ENCODE results near the gene P2RY11.

The P2RY11 gene

DNA sequence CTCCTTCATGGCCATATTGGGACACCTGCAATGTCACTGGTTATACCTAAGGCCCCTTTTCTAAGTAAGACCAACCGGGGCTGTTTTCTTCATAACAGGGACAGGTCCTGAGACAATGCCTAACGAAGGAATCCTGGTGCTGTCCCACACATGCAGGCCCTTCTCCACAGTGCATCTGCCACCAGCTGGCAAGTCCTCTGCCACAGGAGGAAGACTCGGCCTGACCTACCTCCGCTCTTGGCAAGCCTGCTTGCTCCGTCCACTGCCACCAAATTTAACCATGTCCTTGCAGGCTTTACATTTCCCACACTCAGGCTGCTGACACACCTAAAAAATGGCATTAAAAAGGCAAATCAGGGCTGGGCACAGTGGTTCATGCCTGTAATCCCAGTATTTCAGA is 40.0 kb downstream of the P2RY11 start:
- no peak overlapping the region for H3K4me3 Mint-ChIP-seq
- H3K27me3 Mint-ChIP-seq, result no peaks in the 10 kb centered on the region
- H3K9me3 Mint-ChIP-seq, result no peaks in the 10 kb centered on the region
- peaks cover 38% of the 10 kb centered on the region for H3K36me3 Mint-ChIP-seq
- ATAC-seq (ENCODE audit: low read depth), result no peak
- no peaks in the 10 kb centered on the region for H3K4me1 Mint-ChIP-seq
- no peak for DNase-seq (ENCODE audit: low spot score in 2 of 2)
- no peak overlapping the region for H3K27ac Mint-ChIP-seq

DNA sequence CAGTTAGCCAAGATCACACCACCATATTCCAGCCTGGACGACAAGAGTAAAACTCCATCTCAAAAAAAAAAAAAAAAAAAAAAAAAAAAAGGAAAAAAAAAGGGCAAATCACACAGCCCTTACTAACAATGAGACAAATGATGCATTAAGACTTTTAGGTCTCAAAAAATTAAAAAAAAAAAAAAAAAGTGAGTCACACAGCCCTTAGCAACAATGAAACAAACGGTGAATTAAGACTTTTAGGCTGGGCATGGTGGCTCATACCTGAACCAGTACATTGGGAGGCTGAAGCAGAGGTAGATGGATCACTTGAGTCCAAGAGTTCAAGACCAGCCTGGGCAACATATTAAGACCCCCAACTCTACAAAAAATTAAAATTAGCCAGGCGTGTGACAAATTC is 40.6 kb downstream of the P2RY11 start:
- H3K9me3 Mint-ChIP-seq, result no peaks in the 10 kb centered on the region
- ATAC-seq (ENCODE audit: low read depth), result no peak
- H3K4me1 Mint-ChIP-seq, result no peaks in the 10 kb centered on the region
- no peak overlapping the region for H3K27ac Mint-ChIP-seq
- peaks cover 41% of the 10 kb centered on the region for H3K36me3 Mint-ChIP-seq
- H3K4me3 Mint-ChIP-seq, result no peak overlapping the region
- no peak for DNase-seq (ENCODE audit: low spot score in 2 of 2)
- H3K27me3 Mint-ChIP-seq, result no peaks in the 10 kb centered on the region

DNA sequence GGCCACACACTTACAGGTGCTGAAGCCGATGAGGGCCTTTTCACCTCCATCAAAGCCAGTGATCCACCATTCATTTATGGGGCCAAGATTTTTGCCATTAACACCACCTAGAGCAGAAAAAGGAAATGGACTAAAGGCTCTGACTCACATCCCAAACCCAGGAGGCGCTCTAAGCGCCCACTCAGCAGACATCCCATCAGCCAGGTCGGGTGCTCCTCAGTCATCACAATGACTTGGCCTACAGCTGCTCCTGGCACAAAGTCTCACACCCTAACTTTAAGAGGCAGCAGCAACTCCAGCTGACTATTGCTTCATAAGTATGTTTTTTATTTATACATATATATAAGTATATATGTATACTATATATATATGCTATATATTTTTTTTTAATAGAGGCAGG is 44.3 kb downstream of the P2RY11 start:
- ATAC-seq (ENCODE audit: low read depth) (no peak), DNase-seq (ENCODE audit: low spot score in 2 of 2) (no peak)
- no peaks in the 10 kb centered on the region for H3K4me1 Mint-ChIP-seq
- H3K9me3 Mint-ChIP-seq, result no peaks in the 10 kb centered on the region
- no peaks in the 10 kb centered on the region for H3K27me3 Mint-ChIP-seq
- H3K36me3 Mint-ChIP-seq, result peaks cover 44% of the 10 kb centered on the region
- H3K4me3 Mint-ChIP-seq, result no peak overlapping the region
- no peak overlapping the region for H3K27ac Mint-ChIP-seq

DNA sequence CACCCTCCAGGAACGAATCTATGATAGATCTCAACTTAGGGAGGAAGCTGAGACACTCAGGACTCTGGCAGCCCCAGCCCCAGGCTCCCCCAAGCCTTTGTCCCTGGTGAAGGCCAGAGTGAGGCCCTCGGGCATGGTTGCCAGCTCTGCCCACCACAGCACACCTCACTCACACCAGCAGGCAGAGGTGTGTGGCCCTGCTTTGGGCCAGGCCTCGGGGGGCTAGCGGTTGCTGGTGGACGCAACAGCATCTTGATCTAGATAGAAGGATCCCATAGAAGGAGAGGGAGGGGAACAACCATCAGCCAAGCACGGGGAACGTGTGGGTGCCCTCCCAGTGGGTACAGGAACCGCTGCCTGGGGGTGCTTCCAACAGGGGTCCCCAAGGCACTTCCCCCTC is 46.6 kb downstream of the P2RY11 start:
- Mint-ChIP-seq H3K9me3 (no peaks in the 10 kb centered on the region), H3K4me3 (no peak overlapping the region), H3K27ac (no peak overlapping the region), H3K36me3 (peaks cover 36% of the 10 kb centered on the region), H3K4me1 (no peaks in the 10 kb centered on the region), H3K27me3 (no peaks in the 10 kb centered on the region)
- ATAC-seq (ENCODE audit: low read depth) (no peak), DNase-seq (ENCODE audit: low spot score in 2 of 2) (no peak)

DNA sequence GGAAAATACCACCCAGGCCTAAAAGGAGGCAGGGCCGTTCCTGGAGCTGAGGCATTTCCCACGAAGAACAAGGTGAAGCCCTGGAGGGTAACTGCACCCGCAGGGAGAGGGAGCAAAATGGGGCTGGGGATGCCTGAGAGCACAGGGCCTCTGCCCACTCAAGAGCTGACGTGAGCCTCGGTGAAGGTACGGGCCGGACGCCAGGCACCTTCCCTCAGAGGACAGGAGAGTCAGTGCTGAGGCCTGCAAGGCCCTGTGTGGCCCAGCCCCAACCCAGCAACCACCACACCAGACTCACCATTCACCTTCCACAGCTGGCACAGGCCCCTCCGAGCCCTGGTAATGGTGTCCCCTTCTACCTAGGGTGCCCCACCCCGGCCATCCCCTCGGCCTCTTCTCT is 47.0 kb downstream of the P2RY11 start:
- no peaks in the 10 kb centered on the region for H3K27me3 Mint-ChIP-seq
- no peaks in the 10 kb centered on the region for H3K4me1 Mint-ChIP-seq
- no peak for DNase-seq (ENCODE audit: low spot score in 2 of 2)
- peaks cover 40% of the 10 kb centered on the region for H3K36me3 Mint-ChIP-seq
- H3K9me3 Mint-ChIP-seq, result no peaks in the 10 kb centered on the region
- H3K4me3 Mint-ChIP-seq, result no peak overlapping the region
- no peak overlapping the region for H3K27ac Mint-ChIP-seq
- no peak for ATAC-seq (ENCODE audit: low read depth)

DNA sequence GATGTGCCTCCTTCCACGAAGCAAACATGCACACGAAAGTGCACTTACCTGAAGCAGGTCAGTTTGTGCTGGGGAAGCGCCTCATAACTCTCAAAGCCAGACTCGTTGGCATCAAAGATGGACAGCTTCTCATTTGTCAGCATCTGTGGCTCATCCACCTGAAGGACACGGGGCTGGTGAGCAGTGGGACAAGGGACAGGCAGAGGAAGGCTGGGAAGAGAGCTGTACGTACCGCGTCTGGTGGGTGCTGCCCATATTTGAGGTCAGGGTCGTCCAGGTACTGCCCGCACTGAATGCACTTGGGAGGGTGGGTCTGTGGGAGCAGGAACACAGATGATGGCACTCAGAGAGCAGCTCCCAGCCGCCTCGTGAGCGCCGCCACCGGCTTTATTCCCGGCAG is 48.1 kb downstream of the P2RY11 start:
- ATAC-seq (ENCODE audit: low read depth) (no peak), DNase-seq (ENCODE audit: low spot score in 2 of 2) (no peak)
- H3K9me3 Mint-ChIP-seq, result no peaks in the 10 kb centered on the region
- peaks cover 34% of the 10 kb centered on the region for H3K36me3 Mint-ChIP-seq
- H3K27ac Mint-ChIP-seq, result no peak overlapping the region
- H3K27me3 Mint-ChIP-seq, result no peaks in the 10 kb centered on the region
- no peaks in the 10 kb centered on the region for H3K4me1 Mint-ChIP-seq
- H3K4me3 Mint-ChIP-seq, result no peak overlapping the region

DNA sequence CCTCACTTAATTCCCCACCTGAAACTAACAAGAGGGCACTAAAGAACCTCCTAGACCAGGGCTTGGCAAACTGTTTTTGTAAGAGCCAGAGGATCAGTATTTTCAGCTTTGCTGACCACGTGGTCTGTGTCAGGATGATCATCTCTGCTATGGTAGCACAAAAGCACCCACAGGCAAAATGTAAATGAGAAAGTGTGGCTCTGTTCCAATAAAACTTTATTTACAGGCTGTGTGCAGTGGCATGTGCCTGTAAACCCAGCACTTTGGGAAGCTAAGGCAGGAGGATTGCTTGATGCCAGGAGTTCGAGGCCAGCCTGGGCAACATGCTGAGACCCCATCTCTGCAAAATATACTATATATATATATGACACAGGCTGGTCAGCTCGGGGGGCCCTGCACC is 52.0 kb downstream of the P2RY11 start:
- DNase-seq (ENCODE audit: low spot score in 2 of 2) (no peak), ATAC-seq (ENCODE audit: low read depth) (no peak)
- H3K4me1 Mint-ChIP-seq, result no peaks in the 10 kb centered on the region
- no peaks in the 10 kb centered on the region for H3K9me3 Mint-ChIP-seq
- no peak overlapping the region for H3K4me3 Mint-ChIP-seq
- peaks cover 28% of the 10 kb centered on the region for H3K36me3 Mint-ChIP-seq
- no peak overlapping the region for H3K27ac Mint-ChIP-seq
- H3K27me3 Mint-ChIP-seq, result no peaks in the 10 kb centered on the region

Measured in memory B cell (primary cell).